Measurements from ENCODE around the gene HARBI1.

GRCh38 chr11:46603704-46604308, 13.2 kb downstream of the HARBI1 start:
- TF ChIP-seq POLR2A (IDR thresholded peaks at IDR 0.05) = no peak
- no peak for TF ChIP-seq CTCF (IDR thresholded peaks at IDR 0.05)
